ENCODE results near the gene SLC35F1. TPM values are rescaled to one million over a fixed set of nuclear protein-coding genes. Genes with fewer than 3 reads are reported as not detected.

The SLC35F1 gene
- total and polyA plus RNA-seq, 9 of the 15 experiments (the other 6 are each of a cell fraction or from before 2014, with no cell fraction given), result 0.03 to 0.06 TPM; not detected in 7

DNA sequence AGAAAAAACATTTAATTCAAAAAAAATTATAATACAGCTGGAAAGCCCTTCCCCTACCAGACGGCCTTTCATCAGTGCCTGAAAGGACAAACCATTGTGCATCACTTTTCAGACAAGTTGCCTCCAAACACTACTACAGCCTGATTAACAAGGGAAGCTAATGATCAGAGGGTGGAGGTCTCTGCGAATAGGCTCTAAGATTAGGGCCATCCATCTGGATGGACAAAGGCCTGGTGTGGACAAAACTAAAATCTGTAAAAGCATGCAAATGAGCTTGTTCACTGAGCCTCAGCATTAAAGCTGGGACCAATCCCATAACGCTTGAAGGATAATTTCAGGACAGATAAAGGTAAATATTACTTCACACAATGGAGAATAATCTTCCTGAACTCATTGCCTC lies 412.4 kb downstream of the SLC35F1 start:
- no TSS peak for BruUV-seq (replicated peaks)
- H3K36me3 ChIP-seq (ENCODE audit: control insufficient read depth, insufficient read depth, low read length), result no peaks in the 10 kb centered on the region
- no peaks in the 10 kb centered on the region for H4K20me1 ChIP-seq (replicated peaks; ENCODE audit: control insufficient read depth, insufficient read depth, low read length)
- H3K4me3 ChIP-seq, result no peak overlapping the region
- DNase-seq (ENCODE audit: extremely low read depth in 1 of 4, low spot score in 3 of 4) (no peak), FAIRE-seq (no peak), ATAC-seq (no peak)
- ChIA-PET POLR2A (interaction anchor here (1.1 kb wide), 1 partner anchor 12 kb away, joined by 3 read pairs; no protein-coding TSS in a partner anchor), CTCF (ENCODE audit: low intra/inter-chr PET ratio) (no interaction called here)
- H3K4me1 ChIP-seq (replicated peaks in 1 of 2; ENCODE audit: control insufficient read depth in 2 of 2, insufficient read depth in 2 of 2, low read length in 2 of 2), result no peaks in the 10 kb centered on the region
- no peak overlapping the region for H2AFZ ChIP-seq (ENCODE audit: low read depth, low read length)
- H3K79me2 ChIP-seq (ENCODE audit: control insufficient read depth, insufficient read depth, low read length), result no peaks in the 10 kb centered on the region
- intact Hi-C loops (cut with micrococcal nuclease) (no loop called here), in situ Hi-C loops (cut with MboI) (no loop called here)
- H3K9ac ChIP-seq (ENCODE audit: insufficient read depth in 1 of 2, low read depth in 2 of 2, low read length in 2 of 2), result no peak overlapping the region
- WGBS (ENCODE audit: insufficient coverage, low coverage, missing lambda C conversion rate), result 3% methylated on average over 3 of the region's 3 CpGs
- H3K27ac ChIP-seq (ENCODE audit: extremely low read depth, low read depth, low read length), result no peak overlapping the region
- H3K9me3 ChIP-seq (replicated peaks; ENCODE audit: control insufficient read depth, insufficient read depth, low read depth, low read length), result no peaks in the 10 kb centered on the region
- TF ChIP-seq RCOR1 (IDR thresholded peaks at IDR 0.05; ENCODE audit: borderline replicate concordance in 1 of 2, low read depth in 2 of 2, low read length in 2 of 2) (no peak), CXXC5 (CRISPR knock-in tag; IDR thresholded peaks at IDR 0.05) (no peak), MXD1 (CRISPR knock-in tag; IDR thresholded peaks at IDR 0.05; ENCODE audit: borderline replicate concordance, poor library complexity, severe bottlenecking) (no peak), GTF2F1 (IDR thresholded peaks at IDR 0.05; ENCODE audit: low read depth, low read length) (no peak), ERF (CRISPR knock-in tag; IDR thresholded peaks at IDR 0.05) (no peak), CHCHD3 (CRISPR knock-in tag; IDR thresholded peaks at IDR 0.05) (no peak), TOE1 (IDR thresholded peaks at IDR 0.05; ENCODE audit: borderline replicate concordance) (no peak), TOE1 (CRISPR knock-in tag; IDR thresholded peaks at IDR 0.05; ENCODE audit: borderline replicate concordance, low read depth) (no peak), LEF1 (IDR thresholded peaks at IDR 0.05) (no peak), CBX5 (IDR thresholded peaks at IDR 0.05; ENCODE audit: borderline replicate concordance, low read depth) (no peak)
- TF ChIP-seq, protein P1, sequence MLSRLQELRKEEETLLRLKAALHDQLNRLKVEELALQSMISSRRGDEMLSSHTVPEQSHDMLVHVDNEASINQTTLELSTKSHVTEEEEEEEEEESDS (CRISPR knock-in tag; IDR thresholded peaks at IDR 0.05), result no peak
- peaks cover 0 to 8% of the 10 kb centered on the region in 2 experiments; a peak in 2 of 5 replicates for H3K27me3 ChIP-seq (ENCODE audit: control insufficient read depth in 2 of 2, insufficient read depth in 2 of 2, low read length in 2 of 2)
- H3K9me1 ChIP-seq (ENCODE audit: control insufficient read depth, insufficient read depth, low read length), result no peaks in the 10 kb centered on the region
- no peak overlapping the region for H3K4me2 ChIP-seq (ENCODE audit: insufficient read depth, low read length)
